Epithelial cell of proximal tubule (primary cell): ENCODE measurements around the gene SCAPER. TPM values are rescaled to one million over a fixed set of nuclear protein-coding genes. Genes with fewer than 3 reads are reported as not detected.
"Not testable (repeated sequence)": the region's sequence is repeated elsewhere in the genome, so short reads cannot be mapped to it uniquely, and the experiment has no call there.

Experiments
- DNase-seq: peaks from one replicate; pipeline ENCODE4 v3.0.0-alpha.2; 2011; ENCODE audit warnings: low read depth
- H3K4me3 ChIP-seq: 2 replicates; pipeline ENCODE4 v1.5.1; 2011; ENCODE audit warnings: low read depth, mild to moderate bottlenecking, low read length
- total RNA-seq: library from RNA; depleted of rRNA; stranded (reverse); fragments of >200 nt; gene quantifications from 2 replicates; pipeline ENCODE4 v1.2.3, GENCODE V29; 2015
- TF ChIP-seq, protein P1 (sequence below): conservative IDR thresholded peaks from 2 replicates; pipeline ENCODE4 v1.5.1; 2012; ENCODE audit warnings: low read depth, mild to moderate bottlenecking, low read length

The SCAPER gene
- total RNA-seq, 1 donor from 2014 or later = 13.3 TPM

DNA sequence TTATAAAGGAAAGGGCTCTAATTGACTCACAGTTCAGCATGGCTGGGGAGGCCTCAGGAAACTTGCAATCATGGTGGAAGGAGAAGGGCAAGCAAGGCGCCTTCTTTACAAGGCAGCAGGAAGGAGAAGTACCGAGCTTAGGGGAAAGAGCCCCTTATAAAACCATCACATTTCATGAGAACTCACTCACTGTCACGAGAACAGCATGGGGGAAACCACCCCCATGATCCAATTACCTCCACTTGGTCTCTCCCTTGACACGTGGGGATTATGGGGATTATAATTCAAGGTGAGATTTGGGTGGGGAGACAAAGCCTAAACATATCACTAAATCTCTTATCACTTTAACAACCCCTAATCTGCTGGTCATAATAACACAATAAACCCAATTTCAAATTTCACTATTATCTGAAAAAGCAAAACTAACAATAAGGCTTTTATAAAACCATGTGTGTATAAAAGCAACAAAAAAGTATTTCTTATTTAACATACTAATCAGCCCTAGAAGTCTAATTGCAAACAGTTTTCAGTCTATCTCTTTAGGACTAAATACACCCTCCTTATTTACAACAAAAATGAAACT is 43.2 kb downstream of the SCAPER start:
- TF ChIP-seq, protein P1, sequence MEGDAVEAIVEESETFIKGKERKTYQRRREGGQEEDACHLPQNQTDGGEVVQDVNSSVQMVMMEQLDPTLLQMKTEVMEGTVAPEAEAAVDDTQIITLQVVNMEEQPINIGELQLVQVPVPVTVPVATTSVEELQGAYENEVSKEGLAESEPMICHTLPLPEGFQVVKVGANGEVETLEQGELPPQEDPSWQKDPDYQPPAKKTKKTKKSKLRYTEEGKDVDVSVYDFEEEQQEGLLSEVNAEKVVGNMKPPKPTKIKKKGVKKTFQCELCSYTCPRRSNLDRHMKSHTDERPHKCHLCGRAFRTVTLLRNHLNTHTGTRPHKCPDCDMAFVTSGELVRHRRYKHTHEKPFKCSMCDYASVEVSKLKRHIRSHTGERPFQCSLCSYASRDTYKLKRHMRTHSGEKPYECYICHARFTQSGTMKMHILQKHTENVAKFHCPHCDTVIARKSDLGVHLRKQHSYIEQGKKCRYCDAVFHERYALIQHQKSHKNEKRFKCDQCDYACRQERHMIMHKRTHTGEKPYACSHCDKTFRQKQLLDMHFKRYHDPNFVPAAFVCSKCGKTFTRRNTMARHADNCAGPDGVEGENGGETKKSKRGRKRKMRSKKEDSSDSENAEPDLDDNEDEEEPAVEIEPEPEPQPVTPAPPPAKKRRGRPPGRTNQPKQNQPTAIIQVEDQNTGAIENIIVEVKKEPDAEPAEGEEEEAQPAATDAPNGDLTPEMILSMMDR = no peak
- DNase-seq = no peak
- no peak overlapping the region for H3K4me3 ChIP-seq

GRCh38 chr15:76860201-76860600 is 44.9 kb downstream of the SCAPER start:
- H3K4me3 ChIP-seq = no peak overlapping the region
- TF ChIP-seq, protein P1 = no peak
- no peak for DNase-seq

DNA sequence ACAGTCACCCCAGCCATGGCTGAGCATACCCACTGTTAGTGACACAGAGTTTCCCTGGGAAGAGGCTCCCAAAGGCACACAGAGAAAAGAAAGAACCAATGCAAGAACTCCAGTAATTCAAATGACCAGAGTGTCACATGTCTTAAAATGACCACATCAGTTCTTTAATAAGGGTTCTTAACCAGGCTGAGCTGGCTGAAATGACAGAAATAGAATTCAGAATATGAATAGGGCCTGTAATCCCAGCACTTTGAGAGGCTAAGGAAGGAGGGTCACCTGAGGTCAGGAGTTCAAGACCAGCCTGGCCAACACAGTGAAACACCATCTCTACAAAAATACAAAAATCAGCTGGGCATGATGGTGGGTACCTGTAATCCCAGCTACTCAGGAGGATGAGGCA is 54.8 kb downstream of the SCAPER start:
- DNase-seq, H3K4me3 ChIP-seq: not testable (repeated sequence)

GRCh38 chr15:76846782-76847181 is 58.4 kb downstream of the SCAPER start:
- DNase-seq = no peak
- no peak overlapping the region for H3K4me3 ChIP-seq
- TF ChIP-seq, protein P1 = no peak

GRCh38 chr15:76844096-76844495 is 61.0 kb downstream of the SCAPER start:
- TF ChIP-seq, protein P1 = no peak
- no peak for DNase-seq
- H3K4me3 ChIP-seq = no peak overlapping the region

- TF ChIP-seq, protein P1 = no peak
- H3K4me3 ChIP-seq = no peak overlapping the region
- no peak for DNase-seq
Measured at GRCh38 chr15:76843269-76843668, 61.9 kb downstream of the SCAPER start.

DNA sequence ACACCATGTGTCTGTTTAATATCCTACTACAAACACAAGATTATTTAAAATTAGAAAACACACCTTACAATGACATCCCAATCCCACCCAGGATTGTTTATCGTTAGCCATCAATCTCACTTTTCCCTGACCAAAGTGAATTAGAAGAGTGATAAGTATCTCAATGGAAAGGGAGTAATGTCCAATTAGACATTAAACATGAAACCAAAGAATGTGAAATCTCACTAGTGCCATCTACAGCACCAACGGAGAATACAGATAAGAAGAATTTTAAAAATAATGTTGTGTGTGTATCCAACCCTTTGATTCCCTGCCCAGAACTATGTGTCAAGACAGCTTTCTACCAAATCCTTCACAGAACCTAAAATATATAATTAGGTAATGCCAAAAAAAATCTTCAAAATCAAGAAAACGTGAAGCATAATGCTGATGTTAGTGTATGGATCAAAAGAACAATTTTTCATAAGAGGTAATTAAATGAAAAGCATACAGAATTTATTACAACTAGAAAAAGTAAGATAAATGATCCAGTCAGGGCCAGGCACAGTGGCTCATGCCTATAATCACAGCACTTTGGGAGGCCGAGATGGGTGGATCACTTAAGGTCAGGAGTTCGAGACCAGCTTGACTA is 64.2 kb downstream of the SCAPER start:
- TF ChIP-seq, protein P1 = peak; percentile 65
- DNase-seq = no peak
- no peak overlapping the region for H3K4me3 ChIP-seq
